Rectal smooth muscle tissue (tissue), 1 donor: ENCODE results near the gene ARHGEF1.

Source experiments
- H3K27ac ChIP-seq: one replicate; pipeline ENCODE4 v1.7.0; 2013; ENCODE audit warnings: low read depth, low read length, inconsistent platforms
- H3K27me3 ChIP-seq: one replicate; pipeline ENCODE4 v1.7.0; 2013; ENCODE audit warnings: low read length; ENCODE audit not compliant: control insufficient read depth, insufficient read depth
- H3K36me3 ChIP-seq: one replicate; pipeline ENCODE4 v1.7.0; 2013; ENCODE audit warnings: low read length; ENCODE audit not compliant: control insufficient read depth, insufficient read depth
- H3K4me1 ChIP-seq: one replicate; pipeline ENCODE4 v1.7.0; 2013; ENCODE audit warnings: low read length; ENCODE audit not compliant: control insufficient read depth, insufficient read depth
- H3K4me3 ChIP-seq: one replicate; pipeline ENCODE4 v1.7.0; 2013; ENCODE audit warnings: low read length
- H3K9ac ChIP-seq: one replicate; pipeline ENCODE4 v1.7.0; 2013; ENCODE audit warnings: low read length

Gene ARHGEF1

DNA sequence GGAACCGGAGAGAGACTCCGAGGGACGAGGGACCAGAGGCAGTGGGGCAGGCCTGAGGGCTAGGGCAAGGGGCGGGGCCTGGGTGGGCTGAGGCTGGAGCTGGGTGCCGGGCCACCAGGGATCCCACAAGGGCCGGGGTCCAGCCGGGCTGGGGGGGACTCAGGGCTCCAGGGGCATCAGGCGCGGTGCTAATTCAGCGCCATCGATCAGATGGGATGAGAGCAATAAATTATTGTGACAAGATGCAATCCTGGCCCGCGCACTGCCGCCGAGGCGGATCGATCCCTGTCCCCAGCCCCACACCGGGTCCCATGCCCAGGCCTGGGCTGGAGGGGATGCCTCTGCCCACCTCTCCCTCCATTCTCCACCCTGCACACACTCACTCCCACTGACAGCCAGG lies 39.6 kb downstream of the ARHGEF1 start:
- Histone ChIP-seq H3K4me1 (no peaks in the 10 kb centered on the region), H3K4me3 (no peak overlapping the region), H3K27ac (no peak overlapping the region), H3K9ac (no peak overlapping the region), H3K27me3 (peaks cover 34% of the 10 kb centered on the region), H3K36me3 (no peaks in the 10 kb centered on the region)

DNA sequence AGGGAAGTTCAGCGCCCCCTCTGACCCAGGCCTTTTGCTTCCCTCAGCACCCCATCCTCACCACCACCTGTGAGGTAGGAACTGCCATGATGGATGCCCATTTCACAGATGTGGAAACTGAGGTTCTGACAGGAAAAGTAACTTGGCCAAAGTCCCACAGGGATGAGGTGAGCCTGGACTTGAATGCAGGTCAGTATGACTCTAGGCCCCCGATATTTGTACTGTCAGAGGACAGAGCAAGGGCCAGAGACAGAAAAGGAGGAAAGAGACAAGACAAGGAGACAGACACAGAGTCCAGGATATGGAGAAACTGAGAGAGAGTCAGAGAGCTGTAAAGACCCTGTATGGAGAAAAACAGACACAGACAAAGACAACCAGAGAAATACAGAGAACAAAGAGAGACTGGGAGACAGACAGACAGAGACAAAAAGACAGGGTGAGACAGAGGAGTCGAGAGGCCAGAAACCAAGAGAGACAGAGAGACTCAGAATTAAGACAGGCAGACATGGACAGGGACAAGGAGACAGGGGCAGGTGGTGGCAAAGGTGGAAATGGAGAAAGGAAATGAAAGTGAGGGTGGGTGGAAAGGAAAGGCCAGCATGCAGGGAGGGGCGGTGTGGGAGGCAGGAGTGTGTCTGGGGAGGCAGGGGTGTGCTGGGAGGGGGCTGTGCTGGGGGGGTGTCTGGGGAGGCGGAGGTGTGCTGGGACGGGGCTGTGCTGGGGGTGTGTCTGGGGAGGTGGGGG lies 40.2 kb downstream of the ARHGEF1 start:
- no peak overlapping the region for H3K27ac ChIP-seq
- H3K27me3 ChIP-seq, result peaks cover 29% of the 10 kb centered on the region

GRCh38 chr19:41924151-41925145 lies 41.5 kb downstream of the ARHGEF1 start:
- Histone ChIP-seq H3K27me3 (peaks cover 31% of the 10 kb centered on the region), H3K36me3 (no peaks in the 10 kb centered on the region), H3K4me1 (no peaks in the 10 kb centered on the region), H3K9ac (no peak overlapping the region), H3K4me3 (no peak overlapping the region), H3K27ac (no peak overlapping the region)

More for the DNA sequence above, 40.2 kb downstream of the ARHGEF1 start:
- H3K4me1 ChIP-seq, result no peaks in the 10 kb centered on the region
- no peak overlapping the region for H3K4me3 ChIP-seq
- no peaks in the 10 kb centered on the region for H3K36me3 ChIP-seq
- no peak overlapping the region for H3K9ac ChIP-seq

DNA sequence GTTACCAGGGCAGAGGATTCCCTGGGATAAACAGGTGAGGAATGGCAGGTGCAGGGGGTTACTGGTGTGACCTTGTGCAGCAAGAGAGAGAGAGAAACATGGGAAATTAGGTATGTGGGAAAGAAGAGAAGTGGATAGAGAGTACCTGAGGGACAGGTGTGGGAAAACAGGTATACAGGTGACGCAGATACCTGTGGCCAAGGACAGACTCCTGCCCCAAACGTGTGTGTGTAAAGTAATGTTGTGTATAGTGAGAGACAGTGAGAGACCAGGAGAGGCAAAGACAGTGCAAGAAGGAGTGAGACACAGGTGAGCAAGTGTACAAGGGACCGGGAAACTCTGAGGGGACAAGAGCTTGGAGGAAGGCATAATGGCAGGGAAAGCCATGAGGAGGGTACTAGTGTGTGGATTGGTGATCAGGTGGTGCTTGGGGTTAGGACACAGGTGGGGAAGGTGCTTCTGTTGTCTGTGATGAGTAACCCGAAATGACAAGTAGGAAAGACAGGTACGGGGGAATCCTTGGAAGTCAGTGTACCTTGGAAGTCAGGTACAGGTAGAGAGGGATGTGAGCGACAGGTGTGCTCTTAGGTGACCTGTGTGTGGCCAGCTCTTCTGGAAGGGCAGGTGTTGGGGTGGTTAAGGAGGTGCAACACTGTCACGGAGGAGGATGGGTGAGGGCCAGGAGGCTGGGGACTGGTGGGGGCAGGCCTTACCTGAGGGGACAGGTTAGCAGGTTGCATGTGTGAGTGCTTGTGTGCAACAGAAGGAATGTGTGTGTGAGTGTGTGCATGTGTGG lies 42.4 kb downstream of the ARHGEF1 start:
- H3K36me3 ChIP-seq, result no peaks in the 10 kb centered on the region
- no peak overlapping the region for H3K27ac ChIP-seq
- no peak overlapping the region for H3K9ac ChIP-seq
- no peaks in the 10 kb centered on the region for H3K4me1 ChIP-seq
- H3K4me3 ChIP-seq, result no peak overlapping the region
- peaks cover 37% of the 10 kb centered on the region for H3K27me3 ChIP-seq

DNA sequence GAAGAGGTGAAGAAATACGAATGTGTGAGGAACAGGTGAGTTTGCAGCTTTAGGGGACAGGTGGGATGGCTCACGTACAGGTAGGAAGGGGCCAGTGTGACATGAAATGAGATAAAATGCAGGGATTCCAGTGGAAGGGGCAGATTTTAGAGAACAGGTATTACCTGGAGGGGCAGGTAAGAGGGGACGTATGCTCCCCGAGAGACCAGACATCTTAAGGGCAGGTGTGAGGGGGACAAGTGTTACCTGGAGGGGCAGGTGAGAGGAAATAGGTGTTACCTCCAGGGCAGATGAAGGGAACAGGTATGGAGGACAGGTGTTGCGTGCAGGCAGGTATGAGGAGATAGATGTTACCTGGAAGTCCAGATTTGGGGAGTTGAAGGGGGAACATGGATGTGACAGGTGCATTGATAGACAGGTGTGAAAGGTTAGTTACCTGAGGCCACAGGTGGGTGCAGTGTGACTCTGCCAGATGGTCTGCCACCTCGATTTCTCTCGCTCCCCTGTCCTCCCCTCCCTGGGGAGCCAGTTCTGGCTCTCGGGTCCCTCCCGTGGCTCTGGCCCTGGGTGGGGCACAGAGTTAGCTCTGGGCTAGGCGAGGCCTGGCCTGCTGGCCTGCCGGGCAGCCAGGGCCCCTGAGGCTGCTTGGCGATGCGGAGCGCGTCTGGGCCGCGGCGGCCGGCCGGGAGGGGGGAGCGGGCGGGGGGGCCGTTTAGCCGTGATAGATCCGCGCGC lies 43.2 kb downstream of the ARHGEF1 start:
- Histone ChIP-seq H3K27me3 (peaks cover 36% of the 10 kb centered on the region), H3K9ac (no peak overlapping the region), H3K27ac (no peak overlapping the region), H3K4me3 (no peak overlapping the region), H3K36me3 (no peaks in the 10 kb centered on the region), H3K4me1 (no peaks in the 10 kb centered on the region)

GRCh38 chr19:41926763-41927496 lies 43.9 kb downstream of the ARHGEF1 start:
- Histone ChIP-seq H3K27ac (no peak overlapping the region), H3K9ac (no peak overlapping the region), H3K4me3 (no peak overlapping the region), H3K36me3 (no peaks in the 10 kb centered on the region), H3K4me1 (no peaks in the 10 kb centered on the region), H3K27me3 (peaks cover 33% of the 10 kb centered on the region)

DNA sequence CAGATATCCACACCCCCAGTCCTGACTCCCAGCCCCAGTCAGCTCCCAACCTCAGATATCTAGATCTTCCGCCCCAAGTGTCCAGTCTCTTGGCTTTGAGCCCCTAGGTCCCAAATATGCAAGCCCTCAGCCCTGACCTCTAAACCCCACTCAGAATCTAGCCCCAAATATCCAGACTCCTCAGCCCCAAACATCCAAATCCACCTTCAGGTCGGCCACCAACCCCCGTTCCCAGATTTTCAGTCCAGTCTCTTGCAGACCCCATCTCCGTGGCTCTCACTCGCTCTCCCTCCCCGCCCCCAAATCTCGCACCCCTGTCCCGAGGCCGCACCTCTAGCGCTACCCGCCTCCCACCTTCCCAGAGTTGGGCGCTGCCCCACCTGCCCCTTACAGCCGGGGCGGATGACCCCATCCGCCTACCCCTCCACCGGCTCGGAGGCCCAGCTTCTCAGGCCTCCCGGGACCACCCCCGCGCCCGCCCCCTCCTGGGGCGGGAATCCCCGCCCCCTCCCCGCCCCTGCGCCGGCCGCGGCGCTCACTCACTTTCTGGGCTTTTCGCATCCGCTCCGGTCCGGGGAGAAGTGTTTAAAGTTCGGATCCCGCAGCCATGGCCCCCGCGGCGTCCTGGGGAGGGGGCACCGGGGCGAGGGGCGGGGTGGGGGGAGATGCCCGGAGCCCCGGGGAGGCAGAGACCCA lies 44.7 kb downstream of the ARHGEF1 start:
- H3K9ac ChIP-seq, result no peak overlapping the region
- peaks cover 36% of the 10 kb centered on the region for H3K27me3 ChIP-seq
- H3K4me3 ChIP-seq, result peak overlapping the region; percentile 64
- no peaks in the 10 kb centered on the region for H3K4me1 ChIP-seq
- no peaks in the 10 kb centered on the region for H3K36me3 ChIP-seq
- H3K27ac ChIP-seq, result no peak overlapping the region

GRCh38 chr19:41928221-41928683 lies 45.3 kb downstream of the ARHGEF1 start, which contains the start of gene ERFL:
ERFL (minus strand) TSS chr19:41928449; CDS start chr19:41912919, 15,530 bp downstream.
- Histone ChIP-seq H3K9ac (no peak within 1 kb of the TSS), H3K27me3 (peaks cover 37% of the 10 kb centered on the region), H3K27ac (no peak within 1 kb of the TSS), H3K36me3 (no peaks in the 10 kb centered on the region), H3K4me3 (peak within 1 kb of the TSS; percentile 64), H3K4me1 (no peaks in the 10 kb centered on the region)

GRCh38 chr19:41928754-41929535 lies 46.0 kb downstream of the ARHGEF1 start:
- Histone ChIP-seq H3K4me1 (no peaks in the 10 kb centered on the region), H3K27me3 (peaks cover 37% of the 10 kb centered on the region), H3K9ac (no peak overlapping the region), H3K4me3 (peak overlapping the region; percentile 58), H3K36me3 (no peaks in the 10 kb centered on the region), H3K27ac (no peak overlapping the region)

DNA sequence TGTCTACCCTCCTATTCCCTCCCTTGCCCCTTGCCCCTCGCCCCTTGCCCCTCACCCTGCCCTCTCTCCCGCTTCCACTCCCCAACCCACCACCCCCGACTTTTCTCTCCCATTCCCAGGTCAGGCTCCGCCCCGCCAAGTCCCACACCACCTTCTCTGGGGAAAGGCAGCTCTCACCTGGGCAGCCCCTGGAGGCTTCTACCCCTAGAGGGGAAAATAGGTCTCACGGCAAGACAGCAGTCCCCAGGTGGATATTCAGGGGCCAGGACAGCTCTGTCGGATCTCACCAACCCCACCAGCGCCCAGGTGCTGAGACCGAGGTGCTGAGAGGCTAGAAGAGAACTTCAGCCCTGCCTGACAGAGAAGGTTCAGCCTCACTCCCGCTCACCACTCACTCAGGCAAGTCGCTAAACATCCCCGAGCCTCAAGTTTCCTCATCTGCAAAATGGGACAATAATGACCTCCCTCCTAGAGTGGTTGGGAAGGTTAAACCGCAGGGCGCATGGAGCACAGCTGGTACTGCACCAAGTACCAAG lies 46.6 kb downstream of the ARHGEF1 start:
- Histone ChIP-seq H3K27ac (no peak overlapping the region), H3K4me1 (no peaks in the 10 kb centered on the region), H3K4me3 (no peak overlapping the region), H3K36me3 (no peaks in the 10 kb centered on the region), H3K9ac (no peak overlapping the region), H3K27me3 (peaks cover 37% of the 10 kb centered on the region)
